BE2C (cell line): ENCODE measurements around the gene VAV3.

Experiments
- DNase-seq: peaks from one replicate; pipeline ENCODE4 v3.0.0-alpha.2; 2020
- H3K27me3 ChIP-seq: fragments of 250-450 bp; sonication (Bioruptor Pico); 2 replicates; pipeline ENCODE4 v1.5.1; 2020; ENCODE audit warnings: mild to moderate bottlenecking
- H3K36me3 ChIP-seq: fragments of 250-450 bp; sonication (Bioruptor Pico); 2 replicates; pipeline ENCODE4 v1.5.1; 2020; ENCODE audit warnings: mild to moderate bottlenecking
- H3K4me1 ChIP-seq: fragments of 250-450 bp; sonication (Bioruptor Pico); 2 replicates; pipeline ENCODE4 v1.5.1; 2020
- H3K4me3 ChIP-seq: 2 replicates; pipeline ENCODE4 v1.5.1; 2011; ENCODE audit warnings: low read depth, low read length
- H3K9me3 ChIP-seq: fragments of 250-450 bp; sonication (Bioruptor Pico); 2 replicates; pipeline ENCODE4 v1.5.1; 2020
- TF ChIP-seq, protein P1 (sequence below): IDR thresholded peaks from 2 replicates; pipeline ENCODE4 v1.5.1; 2012; ENCODE audit warnings: mild to moderate bottlenecking, low read depth, low read length

The VAV3 gene

DNA sequence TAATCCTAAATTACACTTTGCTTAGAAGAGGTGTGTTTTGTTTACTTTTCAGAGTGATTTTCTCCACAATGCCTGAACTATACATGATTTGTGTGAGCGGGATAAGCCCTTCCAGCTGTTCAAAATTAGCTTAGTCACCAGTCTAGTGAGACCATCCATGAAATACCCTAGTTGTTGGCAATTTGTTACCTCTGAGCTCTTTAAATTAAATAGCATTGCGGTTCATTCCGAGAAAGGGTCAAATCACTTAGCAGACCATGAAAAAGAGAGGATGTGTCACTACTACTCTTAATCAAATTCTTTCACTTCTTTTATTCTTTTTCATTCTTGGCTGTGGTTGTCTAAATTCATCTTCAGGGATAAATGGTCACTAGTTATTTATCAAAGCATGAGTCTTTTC, 11.9 kb upstream of the VAV3 start:
- Histone ChIP-seq H3K9me3 (no peaks in the 10 kb centered on the region), H3K27me3 (peaks cover 18% of the 10 kb centered on the region), H3K4me1 (no peaks in the 10 kb centered on the region), H3K36me3 (no peaks in the 10 kb centered on the region), H3K4me3 (no peak overlapping the region)
- DNase-seq, result no peak
- TF ChIP-seq, protein P1, sequence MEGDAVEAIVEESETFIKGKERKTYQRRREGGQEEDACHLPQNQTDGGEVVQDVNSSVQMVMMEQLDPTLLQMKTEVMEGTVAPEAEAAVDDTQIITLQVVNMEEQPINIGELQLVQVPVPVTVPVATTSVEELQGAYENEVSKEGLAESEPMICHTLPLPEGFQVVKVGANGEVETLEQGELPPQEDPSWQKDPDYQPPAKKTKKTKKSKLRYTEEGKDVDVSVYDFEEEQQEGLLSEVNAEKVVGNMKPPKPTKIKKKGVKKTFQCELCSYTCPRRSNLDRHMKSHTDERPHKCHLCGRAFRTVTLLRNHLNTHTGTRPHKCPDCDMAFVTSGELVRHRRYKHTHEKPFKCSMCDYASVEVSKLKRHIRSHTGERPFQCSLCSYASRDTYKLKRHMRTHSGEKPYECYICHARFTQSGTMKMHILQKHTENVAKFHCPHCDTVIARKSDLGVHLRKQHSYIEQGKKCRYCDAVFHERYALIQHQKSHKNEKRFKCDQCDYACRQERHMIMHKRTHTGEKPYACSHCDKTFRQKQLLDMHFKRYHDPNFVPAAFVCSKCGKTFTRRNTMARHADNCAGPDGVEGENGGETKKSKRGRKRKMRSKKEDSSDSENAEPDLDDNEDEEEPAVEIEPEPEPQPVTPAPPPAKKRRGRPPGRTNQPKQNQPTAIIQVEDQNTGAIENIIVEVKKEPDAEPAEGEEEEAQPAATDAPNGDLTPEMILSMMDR, result no peak

DNA sequence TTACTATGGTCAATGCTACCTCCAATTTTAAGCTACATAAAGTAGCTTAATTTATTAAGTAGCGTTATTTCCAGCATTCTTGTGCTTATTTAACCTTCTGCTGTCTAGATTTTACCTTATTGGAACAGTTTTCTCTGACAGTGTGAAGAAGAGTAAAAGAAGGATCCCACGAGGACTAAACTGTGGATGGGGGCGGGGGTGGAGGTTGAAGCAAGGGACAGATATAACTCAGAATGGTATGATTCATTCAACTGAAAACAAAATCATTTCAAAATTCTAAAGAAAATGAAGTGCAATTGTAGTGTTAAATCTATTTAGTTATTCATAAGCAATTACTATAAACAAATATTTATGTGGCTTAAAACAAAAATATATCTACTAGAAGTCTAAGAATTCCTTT, 11.5 kb upstream of the VAV3 start:
- no peak overlapping the region for H3K4me3 ChIP-seq
- DNase-seq, result no peak
- H3K36me3 ChIP-seq, result no peaks in the 10 kb centered on the region
- H3K4me1 ChIP-seq, result no peaks in the 10 kb centered on the region
- H3K9me3 ChIP-seq, result no peaks in the 10 kb centered on the region
- TF ChIP-seq, protein P1, result no peak
- peaks cover 14% of the 10 kb centered on the region for H3K27me3 ChIP-seq

DNA sequence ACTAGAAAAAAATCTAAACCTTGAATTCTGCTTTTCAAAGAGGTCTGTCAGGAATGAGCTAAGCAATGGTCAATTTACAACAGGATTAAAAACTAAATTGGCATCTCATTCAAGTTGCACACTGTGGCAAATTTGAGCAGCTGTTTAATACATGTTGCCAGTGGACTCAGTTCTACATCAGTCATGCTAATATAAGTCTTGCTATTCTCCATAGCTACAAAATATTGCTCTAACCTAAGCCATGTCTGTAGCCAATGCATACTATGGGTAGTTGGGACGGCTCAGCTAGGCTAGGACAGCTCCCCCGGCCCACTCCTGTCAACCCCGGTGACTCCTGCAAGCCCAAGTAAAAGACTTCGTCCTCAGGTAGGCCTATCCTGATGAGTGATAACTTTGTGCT, 10.9 kb upstream of the VAV3 start:
- H3K4me3 ChIP-seq, result no peak overlapping the region
- no peaks in the 10 kb centered on the region for H3K36me3 ChIP-seq
- H3K27me3 ChIP-seq, result peaks cover 12% of the 10 kb centered on the region
- H3K4me1 ChIP-seq, result no peaks in the 10 kb centered on the region
- no peak for DNase-seq
- H3K9me3 ChIP-seq, result no peaks in the 10 kb centered on the region
- TF ChIP-seq, protein P1, result no peak

DNA sequence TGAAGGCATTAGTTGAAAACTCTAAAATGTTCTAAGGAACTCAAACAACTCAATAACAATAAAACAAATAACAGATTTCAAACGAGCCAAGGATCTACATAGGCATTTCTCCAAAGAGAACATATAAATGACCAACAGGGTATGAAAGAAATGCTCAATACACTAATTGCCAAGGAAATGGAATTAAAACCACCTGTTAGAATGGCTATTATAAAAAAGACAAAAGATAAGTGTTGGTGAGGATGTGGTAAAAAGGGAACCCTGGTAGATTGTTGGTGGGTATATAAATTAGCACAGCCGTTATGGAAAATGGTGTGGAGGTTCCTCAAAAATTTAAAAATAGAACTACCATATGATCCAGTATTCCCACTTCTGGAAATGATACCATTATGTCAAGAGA, 9.1 kb upstream of the VAV3 start:
- no peak overlapping the region for H3K4me3 ChIP-seq
- H3K27me3 ChIP-seq, result peaks cover 12% of the 10 kb centered on the region
- no peaks in the 10 kb centered on the region for H3K4me1 ChIP-seq
- no peaks in the 10 kb centered on the region for H3K9me3 ChIP-seq
- no peak for DNase-seq
- TF ChIP-seq, protein P1, result no peak
- H3K36me3 ChIP-seq, result no peaks in the 10 kb centered on the region

DNA sequence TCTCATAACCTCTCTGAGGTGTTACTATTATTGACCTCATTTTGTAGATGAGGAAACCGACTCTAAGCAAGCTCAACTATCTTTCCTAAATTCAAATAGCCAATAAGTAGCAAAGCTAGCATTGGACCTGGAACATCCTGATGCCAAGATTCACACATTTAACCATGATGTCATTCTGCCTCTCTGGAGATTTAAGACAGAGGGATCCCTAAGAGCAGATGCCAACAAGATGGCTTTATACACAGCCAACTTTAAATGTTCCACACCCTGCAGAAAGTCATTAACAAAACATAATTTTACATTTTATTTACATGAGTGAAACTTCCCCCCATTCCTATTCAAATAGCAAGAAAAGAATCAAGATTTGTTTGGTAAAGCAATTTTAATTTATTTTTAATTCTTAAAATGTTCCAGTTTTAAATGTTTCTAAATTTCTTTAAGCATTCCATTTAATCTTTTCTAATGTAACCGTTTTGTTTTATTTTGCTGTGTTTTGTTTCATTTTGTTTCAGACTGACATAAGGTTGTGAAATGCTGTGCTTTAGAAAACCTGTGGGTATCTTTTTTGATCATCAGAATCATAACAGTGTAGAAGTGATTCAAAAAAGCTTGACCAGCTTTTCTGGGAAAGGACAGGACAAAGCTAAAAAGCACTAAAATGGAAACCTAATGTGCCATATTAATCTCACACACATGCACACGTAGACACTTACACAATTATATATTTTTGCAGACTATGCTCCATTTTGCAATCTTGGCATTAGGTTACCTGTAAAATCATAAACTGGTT, 7.6 kb upstream of the VAV3 start:
- no peaks in the 10 kb centered on the region for H3K9me3 ChIP-seq
- no peak overlapping the region for H3K4me3 ChIP-seq
- TF ChIP-seq, protein P1, result no peak
- no peaks in the 10 kb centered on the region for H3K36me3 ChIP-seq
- peaks cover 12% of the 10 kb centered on the region for H3K27me3 ChIP-seq
- DNase-seq, result no peak
- H3K4me1 ChIP-seq, result no peaks in the 10 kb centered on the region

DNA sequence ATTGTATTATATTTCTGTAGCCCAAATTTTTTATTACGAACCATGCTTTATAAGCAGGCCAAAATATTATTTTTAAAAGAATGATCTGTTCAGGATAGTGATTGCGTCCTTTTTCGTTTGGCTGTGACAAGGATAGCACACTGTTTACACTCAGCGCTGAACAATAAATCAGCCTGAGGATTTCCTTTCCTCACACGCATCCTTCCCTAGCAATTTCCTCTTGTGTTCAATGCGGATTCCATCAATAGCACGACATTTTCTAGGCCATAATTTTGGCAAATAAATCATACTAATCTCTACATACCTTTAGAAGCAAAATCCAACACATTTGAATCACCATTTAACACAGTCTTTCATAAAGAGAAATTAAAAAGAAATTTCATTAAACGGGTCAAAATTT, 1.6 kb upstream of the VAV3 start:
- TF ChIP-seq, protein P1, result no peak

More for the DNA sequence above, 1.6 kb upstream of the VAV3 start:
- peaks cover 43% of the 10 kb centered on the region for H3K27me3 ChIP-seq
- H3K4me1 ChIP-seq, result no peaks in the 10 kb centered on the region
- H3K4me3 ChIP-seq, result no peak overlapping the region
- DNase-seq, result no peak
- no peaks in the 10 kb centered on the region for H3K9me3 ChIP-seq
- no peaks in the 10 kb centered on the region for H3K36me3 ChIP-seq
